ENCODE measurements around the gene ARPC5. TPM values are rescaled to one million over a fixed set of nuclear protein-coding genes. Genes with fewer than 3 reads are reported as not detected.

The ARPC5 gene
- total and polyA plus RNA-seq, 2 of the 8 experiments (the other 6 are each of a cell fraction or from before 2014, with no cell fraction given): 24.0 to 60.8 TPM

DNA sequence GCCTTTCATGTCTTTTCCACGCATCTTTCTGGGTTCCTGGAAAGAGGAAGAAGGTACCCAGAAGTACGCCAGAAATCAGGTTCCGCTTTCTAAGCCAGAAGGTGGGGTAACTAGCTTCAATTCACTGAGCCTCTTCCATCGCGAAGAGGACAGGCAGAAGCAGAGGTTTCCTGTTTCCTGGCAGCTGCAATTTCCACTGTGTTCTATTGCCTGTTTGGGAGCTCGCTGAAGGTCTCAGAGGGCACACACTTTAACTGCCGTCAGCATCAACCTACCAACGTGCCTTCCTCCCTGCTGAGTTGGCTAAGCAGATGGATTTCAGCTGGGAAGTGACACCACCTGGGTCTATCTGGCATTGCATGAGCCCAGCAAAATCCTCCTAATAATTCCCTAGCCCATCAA, 55.3 kb downstream of the ARPC5 start:
- Histone ChIP-seq H2AK5ac (ENCODE audit: low read depth, low read length) (no peak overlapping the region), H3K79me2 (ENCODE audit: control insufficient read depth in 1 of 2, insufficient read depth in 2 of 2, low read length in 2 of 2) (no peaks in the 10 kb centered on the region), H3K18ac (ENCODE audit: extremely low read depth, low read length) (no peak overlapping the region), H4K5ac (ENCODE audit: insufficient read length, low read depth, low read length) (no peak overlapping the region), H4K20me1 (replicated peaks in 1 of 2; ENCODE audit: control insufficient read depth in 1 of 2, insufficient read depth in 2 of 2, low read length in 2 of 2) (no peaks in the 10 kb centered on the region), H2BK15ac (ENCODE audit: low read length) (no peak overlapping the region), H3K27ac (ENCODE audit: low read depth, low read length) (no peak overlapping the region), H3K79me1 (ENCODE audit: low read depth, low read length) (0 out of 2 replicates have a peak, but pooled peaks cover 2% of the 10 kb centered on the region), H3K4me2 (ENCODE audit: insufficient read depth in 1 of 2, low read depth in 2 of 2, low read length in 2 of 2) (peak overlapping the region in 1 of 2 experiments; percentile 18; a peak in 1 of 4 replicates), H3K4me3 (ENCODE audit: extremely low read depth in 1 of 4, insufficient read depth in 2 of 4, low read depth in 3 of 4, low read length in 4 of 4) (no peak overlapping the region), H3K9me3 (ENCODE audit: insufficient read depth in 2 of 2, low read depth in 1 of 2, low read length in 1 of 2) (no peaks in the 10 kb centered on the region), H3K56ac (replicated peaks; ENCODE audit: insufficient read length, low read depth, low read length) (no peak overlapping the region), H3K9ac (replicated peaks in 1 of 4; ENCODE audit: extremely low read depth in 1 of 4, low read depth in 3 of 4, low read length in 3 of 4) (no peak overlapping the region), H3K23ac (ENCODE audit: insufficient read length) (no peak overlapping the region), H3K4ac (replicated peaks; ENCODE audit: insufficient read length, low read depth, low read length) (no peak overlapping the region), H2AFZ (ENCODE audit: low read length) (peak overlapping the region; percentile 94), H2BK120ac (replicated peaks; ENCODE audit: low read depth, low read length) (no peak overlapping the region), H2BK5ac (ENCODE audit: low read depth, low read length) (no peak overlapping the region), H3K14ac (ENCODE audit: insufficient read length) (no peak overlapping the region), H3K4me1 (replicated peaks in 1 of 4; ENCODE audit: control insufficient read depth in 3 of 4, insufficient read depth in 4 of 4, low read length in 3 of 4) (peaks cover 0 to 7% (median 3%) of the 10 kb centered on the region in 4 experiments; a peak in 5 of 7 replicates), H3K27me3 (replicated peaks in 1 of 4; ENCODE audit: control insufficient read depth in 3 of 4, extremely low read depth in 1 of 4, insufficient read depth in 3 of 4, low read length in 3 of 4) (no peaks in the 10 kb centered on the region), H4K91ac (replicated peaks; ENCODE audit: insufficient read length, low read length) (no peak overlapping the region), H2BK12ac (ENCODE audit: low read depth, low read length) (no peak overlapping the region), H2BK20ac (ENCODE audit: low read length) (no peak overlapping the region), H3K36me3 (ENCODE audit: control insufficient read depth in 2 of 4, insufficient read depth in 4 of 4, low read length in 3 of 4) (no peaks in the 10 kb centered on the region), H4K8ac (ENCODE audit: extremely low read depth, insufficient read depth, low read length) (no peak overlapping the region), H3K23me2 (ENCODE audit: low read depth, low read length) (no peaks in the 10 kb centered on the region)
- TF ChIP-seq, protein P1, sequence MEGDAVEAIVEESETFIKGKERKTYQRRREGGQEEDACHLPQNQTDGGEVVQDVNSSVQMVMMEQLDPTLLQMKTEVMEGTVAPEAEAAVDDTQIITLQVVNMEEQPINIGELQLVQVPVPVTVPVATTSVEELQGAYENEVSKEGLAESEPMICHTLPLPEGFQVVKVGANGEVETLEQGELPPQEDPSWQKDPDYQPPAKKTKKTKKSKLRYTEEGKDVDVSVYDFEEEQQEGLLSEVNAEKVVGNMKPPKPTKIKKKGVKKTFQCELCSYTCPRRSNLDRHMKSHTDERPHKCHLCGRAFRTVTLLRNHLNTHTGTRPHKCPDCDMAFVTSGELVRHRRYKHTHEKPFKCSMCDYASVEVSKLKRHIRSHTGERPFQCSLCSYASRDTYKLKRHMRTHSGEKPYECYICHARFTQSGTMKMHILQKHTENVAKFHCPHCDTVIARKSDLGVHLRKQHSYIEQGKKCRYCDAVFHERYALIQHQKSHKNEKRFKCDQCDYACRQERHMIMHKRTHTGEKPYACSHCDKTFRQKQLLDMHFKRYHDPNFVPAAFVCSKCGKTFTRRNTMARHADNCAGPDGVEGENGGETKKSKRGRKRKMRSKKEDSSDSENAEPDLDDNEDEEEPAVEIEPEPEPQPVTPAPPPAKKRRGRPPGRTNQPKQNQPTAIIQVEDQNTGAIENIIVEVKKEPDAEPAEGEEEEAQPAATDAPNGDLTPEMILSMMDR (IDR thresholded peaks at IDR 0.05; ENCODE audit: control extremely low read depth in 1 of 3, insufficient read depth in 1 of 3, low read depth in 1 of 3, low read length in 3 of 3): peak in 1 of 3 experiments; percentile 62; a peak in 2 of 4 replicates
- peak; percentile 2; the same call in 1 of the 2 replicates for TF ChIP-seq CEBPB (IDR thresholded peaks at IDR 0.05; ENCODE audit: low read depth, low read length)
- TF ChIP-seq RAD21 (IDR thresholded peaks at IDR 0.05 in 1 of 2, conservative IDR thresholded peaks at IDR 0.05 in 1 of 2; ENCODE audit: low read depth in 2 of 2, low read length in 2 of 2): peak; percentile 51 to 62
- no peak for TF ChIP-seq BCL11A (IDR thresholded peaks at IDR 0.05; ENCODE audit: low read depth in 2 of 2, low read length in 2 of 2)
- TF ChIP-seq ASH2L (IDR thresholded peaks at IDR 0.05; ENCODE audit: low read length): no peak
- no peak for TF ChIP-seq NRF1 (IDR thresholded peaks at IDR 0.05; ENCODE audit: low read depth, low read length)
- TF ChIP-seq HDAC2 (IDR thresholded peaks at IDR 0.05; ENCODE audit: borderline replicate concordance in 1 of 2, low read depth in 2 of 2, low read length in 2 of 2): no peak
- POLR2A ChIA-PET (ENCODE audit: partially characterized antibody): interaction anchor here (0.8 kb wide), 1 partner anchor 14 kb away, joined by 6 read pairs; no protein-coding TSS in a partner anchor
- CTCF ChIA-PET (ENCODE audit: partially characterized antibody): interaction anchor here (0.9 to 2.2 kb wide), 12 partner anchors 9 to 105 kb away, joined by 3 to 15 read pairs (median 5); partner anchors contain the start of gene NCF2
- peak in 1 of 2 experiments; percentile 23 for DNase-seq (ENCODE audit: low read depth in 1 of 2, low spot score in 2 of 2)
- FAIRE-seq: no peak
- 61% methylated on average over 7 of the region's 8 CpGs; no CpG with 5 or more reads in 1 of the 2 experiments for WGBS, 2 experiments (ENCODE audit: extremely low coverage in 1 of 2, insufficient coverage in 1 of 2, insufficient read length in 1 of 2, insufficient replicate concordance in 2 of 2, low coverage in 1 of 2, low lambda C conversion rate in 2 of 2, missing lambda C conversion rate in 1 of 2)
